ENCODE data around the gene DHH.

Gene DHH

GRCh38 chr12:49043241-49043640 lies 51.4 kb downstream of the DHH start:
- TF ChIP-seq CTCF (IDR thresholded peaks at IDR 0.05; ENCODE audit: low read depth, low read length), result no peak
- TF ChIP-seq EZH2phosphoT487 (IDR thresholded peaks at IDR 0.05; ENCODE audit: low read depth), result no peak
- Histone ChIP-seq H3K27ac (ENCODE audit: low read length) (no peak overlapping the region), H3K4me1 (ENCODE audit: low read length) (no peaks in the 10 kb centered on the region), H2AFZ (ENCODE audit: low read depth, low read length) (no peak overlapping the region), H3K79me2 (ENCODE audit: low read length) (no peaks in the 10 kb centered on the region), H3K9ac (ENCODE audit: low read length) (no peak overlapping the region), H3K36me3 (replicated peaks; ENCODE audit: low read depth, low read length) (peaks cover 71% of the 10 kb centered on the region), H3K9me3 (ENCODE audit: insufficient read depth, low read length) (no peaks in the 10 kb centered on the region), H4K20me1 (ENCODE audit: insufficient read depth, low read length) (no peaks in the 10 kb centered on the region), H3K4me2 (ENCODE audit: low read length) (no peak overlapping the region), H3K27me3 (ENCODE audit: low read depth, low read length) (no peaks in the 10 kb centered on the region), H3K4me3 (ENCODE audit: low read length) (no peak overlapping the region)

GRCh38 chr12:49041881-49042484 lies 52.6 kb downstream of the DHH start:
- peaks cover 3% of the 10 kb centered on the region for H4K20me1 ChIP-seq (ENCODE audit: insufficient read depth, low read length)
- no peak overlapping the region for H3K4me3 ChIP-seq (ENCODE audit: low read length)
- no peaks in the 10 kb centered on the region for H3K4me1 ChIP-seq (ENCODE audit: low read length)
- H3K27me3 ChIP-seq (ENCODE audit: low read depth, low read length), result no peaks in the 10 kb centered on the region
- H3K79me2 ChIP-seq (ENCODE audit: low read length), result no peaks in the 10 kb centered on the region
- TF ChIP-seq CTCF (IDR thresholded peaks at IDR 0.05; ENCODE audit: low read depth, low read length), result no peak
- no peak for TF ChIP-seq EZH2phosphoT487 (IDR thresholded peaks at IDR 0.05; ENCODE audit: low read depth)
- peaks cover 76% of the 10 kb centered on the region for H3K36me3 ChIP-seq (replicated peaks; ENCODE audit: low read depth, low read length)
- no peak overlapping the region for H3K9ac ChIP-seq (ENCODE audit: low read length)
- no peak overlapping the region for H2AFZ ChIP-seq (ENCODE audit: low read depth, low read length)
- H3K4me2 ChIP-seq (ENCODE audit: low read length), result no peak overlapping the region
- H3K27ac ChIP-seq (ENCODE audit: low read length), result no peak overlapping the region
- no peaks in the 10 kb centered on the region for H3K9me3 ChIP-seq (ENCODE audit: insufficient read depth, low read length)

GRCh38 chr12:49041036-49041880 lies 53.3 kb downstream of the DHH start:
- H3K79me2 ChIP-seq (ENCODE audit: low read length), result no peaks in the 10 kb centered on the region
- no peak overlapping the region for H2AFZ ChIP-seq (ENCODE audit: low read depth, low read length)
- no peak overlapping the region for H3K9ac ChIP-seq (ENCODE audit: low read length)
- H3K4me1 ChIP-seq (ENCODE audit: low read length), result no peaks in the 10 kb centered on the region
- TF ChIP-seq CTCF (IDR thresholded peaks at IDR 0.05; ENCODE audit: low read depth, low read length) (no peak), EZH2phosphoT487 (IDR thresholded peaks at IDR 0.05; ENCODE audit: low read depth) (no peak)
- H3K4me3 ChIP-seq (ENCODE audit: low read length), result no peak overlapping the region
- no peaks in the 10 kb centered on the region for H3K9me3 ChIP-seq (ENCODE audit: insufficient read depth, low read length)
- no peak overlapping the region for H3K4me2 ChIP-seq (ENCODE audit: low read length)
- peaks cover 3% of the 10 kb centered on the region for H4K20me1 ChIP-seq (ENCODE audit: insufficient read depth, low read length)
- H3K36me3 ChIP-seq (replicated peaks; ENCODE audit: low read depth, low read length), result peaks cover 76% of the 10 kb centered on the region
- H3K27ac ChIP-seq (ENCODE audit: low read length), result no peak overlapping the region
- H3K27me3 ChIP-seq (ENCODE audit: low read depth, low read length), result no peaks in the 10 kb centered on the region

GRCh38 chr12:49040364-49040855 lies 54.2 kb downstream of the DHH start:
- Histone ChIP-seq H3K4me2 (ENCODE audit: low read length) (no peak overlapping the region), H3K27me3 (ENCODE audit: low read depth, low read length) (no peaks in the 10 kb centered on the region), H2AFZ (ENCODE audit: low read depth, low read length) (no peak overlapping the region), H3K4me1 (ENCODE audit: low read length) (no peaks in the 10 kb centered on the region), H3K4me3 (ENCODE audit: low read length) (no peak overlapping the region), H3K79me2 (ENCODE audit: low read length) (no peaks in the 10 kb centered on the region), H3K9me3 (ENCODE audit: insufficient read depth, low read length) (no peaks in the 10 kb centered on the region), H3K9ac (ENCODE audit: low read length) (no peak overlapping the region), H4K20me1 (ENCODE audit: insufficient read depth, low read length) (peaks cover 3% of the 10 kb centered on the region), H3K36me3 (replicated peaks; ENCODE audit: low read depth, low read length) (peaks cover 71% of the 10 kb centered on the region), H3K27ac (ENCODE audit: low read length) (no peak overlapping the region)
- TF ChIP-seq EZH2phosphoT487 (IDR thresholded peaks at IDR 0.05; ENCODE audit: low read depth) (no peak), CTCF (IDR thresholded peaks at IDR 0.05; ENCODE audit: low read depth, low read length) (no peak)
